ENCODE data around the gene SRL.

SRL gene

GRCh38 chr16:4194661-4195060, 47.2 kb downstream of the SRL start:
- DNase-seq: no peak

DNA sequence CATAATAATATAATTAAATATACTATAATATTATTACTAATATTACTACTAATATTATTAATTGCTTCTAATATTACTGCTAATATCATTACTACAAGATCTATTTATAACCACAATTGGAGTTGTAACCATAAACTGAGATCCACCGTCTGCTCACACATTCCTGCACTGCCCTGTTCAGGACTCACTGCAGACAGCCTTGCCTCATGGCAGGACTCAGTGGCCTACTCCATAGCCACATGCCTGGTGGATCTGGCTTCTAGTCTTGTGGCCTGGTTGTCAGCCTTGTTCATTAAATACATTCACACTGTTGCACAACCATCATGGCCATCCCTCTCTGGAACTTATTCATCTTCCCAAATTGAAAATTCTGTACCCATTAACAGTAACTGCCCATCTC, 48.0 kb downstream of the SRL start:
- no peak for DNase-seq

DNA sequence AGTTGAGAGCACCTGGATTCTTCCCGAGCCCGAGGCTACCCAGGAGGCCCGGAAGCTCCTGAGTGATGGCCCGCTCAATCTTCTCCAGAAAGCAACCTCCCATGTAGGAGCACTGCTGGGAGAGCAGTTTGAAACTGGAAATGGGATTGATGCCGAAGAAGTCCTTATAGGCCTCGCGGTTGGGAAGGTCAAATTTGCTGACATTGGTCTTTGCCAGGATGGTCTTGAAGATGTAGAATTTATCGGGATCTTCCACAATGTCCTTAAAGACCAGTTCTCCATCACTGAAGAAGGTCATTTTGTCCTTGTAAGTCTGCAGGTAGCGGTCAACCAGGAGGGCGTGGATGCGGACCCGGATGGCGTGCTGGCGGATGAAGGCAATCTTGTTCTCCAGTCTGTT, 49.7 kb downstream of the SRL start:
- no peak for DNase-seq

- DNase-seq: no peak
Measured at GRCh38 chr16:4190712-4191333, 51.1 kb downstream of the SRL start.

- DNase-seq: no peak
Measured at GRCh38 chr16:4190086-4190485, 51.8 kb downstream of the SRL start.

DNA sequence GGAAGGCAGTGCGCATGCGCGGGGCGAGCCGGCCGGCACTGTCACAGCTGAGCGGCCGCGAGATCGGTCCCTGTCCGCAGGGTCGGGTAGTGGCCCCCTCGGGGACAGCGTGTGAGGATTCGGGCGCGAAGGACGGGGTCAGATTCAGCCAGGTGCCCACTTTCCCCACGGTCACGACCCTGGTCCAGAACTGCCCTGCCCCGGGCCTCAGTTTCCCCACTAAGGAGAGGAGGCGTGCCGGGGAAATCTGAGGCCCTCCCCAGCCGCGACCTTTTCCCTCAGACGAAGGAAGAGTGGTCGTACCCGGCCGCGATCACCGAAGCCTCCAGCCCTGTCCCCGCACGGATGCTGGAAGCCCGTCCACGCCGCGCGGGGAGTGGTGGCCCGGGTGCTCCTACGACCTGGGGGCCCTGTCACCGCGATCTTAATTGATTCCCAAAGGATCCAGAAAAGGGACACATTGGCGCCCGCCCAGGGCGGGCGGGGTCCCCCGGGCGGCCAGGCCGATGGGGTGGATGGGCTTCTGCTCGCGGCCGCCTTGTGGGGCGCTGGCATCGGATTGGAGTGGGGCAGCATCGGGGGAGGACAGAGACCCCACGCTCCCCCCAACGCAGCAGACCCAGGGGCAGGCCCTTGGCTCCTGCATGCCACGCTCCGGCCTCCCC, 57.7 kb downstream of the SRL start:
- no peak for DNase-seq

GRCh38 chr16:4183237-4184037, 58.4 kb downstream of the SRL start:
- peak; percentile 87 for DNase-seq

- DNase-seq: no peak
Measured at GRCh38 chr16:4182581-4183236, 59.2 kb downstream of the SRL start.

DNA sequence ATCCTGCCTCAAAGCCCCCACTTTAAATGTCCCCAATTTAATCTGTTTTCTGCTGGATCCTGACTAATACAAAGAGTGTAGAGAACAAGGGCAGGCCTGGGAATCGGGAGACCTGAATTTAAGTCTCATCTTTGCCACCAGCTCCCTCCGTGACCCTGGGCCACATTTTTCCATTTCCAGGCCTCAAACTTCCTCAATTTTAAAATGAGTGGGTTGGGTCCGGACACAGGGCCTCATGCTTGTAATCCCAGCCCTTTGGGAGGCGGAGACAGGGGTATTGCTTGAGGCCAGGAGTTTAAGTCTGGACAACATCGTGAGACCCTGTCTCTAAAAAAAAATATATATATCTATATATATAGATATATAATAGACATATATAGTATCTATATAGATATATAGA, 61.4 kb downstream of the SRL start:
- no peak for DNase-seq

DNA sequence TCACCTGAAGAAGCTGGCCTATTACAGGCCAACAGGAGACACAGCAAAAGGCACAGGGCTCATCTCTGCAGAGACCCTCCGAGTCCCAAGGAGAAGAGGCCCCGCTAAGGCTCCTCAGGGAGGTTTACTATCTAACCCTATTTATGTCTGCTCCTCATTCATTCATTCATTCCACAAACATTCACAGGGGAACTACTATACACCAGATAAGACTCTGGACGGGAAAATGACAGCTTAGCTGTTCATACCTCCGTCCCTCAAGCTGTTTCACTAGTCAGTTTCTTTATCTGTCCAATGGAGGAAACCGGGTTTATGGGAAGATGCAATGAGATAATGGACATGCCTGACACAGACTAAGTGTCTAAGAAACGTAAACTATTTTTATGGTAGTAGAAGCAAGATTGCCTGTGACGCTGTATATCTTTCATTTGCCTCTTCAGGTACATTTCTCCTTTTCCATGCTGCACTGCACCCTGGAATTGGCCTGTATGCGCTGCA, 62.1 kb downstream of the SRL start:
- no peak for DNase-seq

GRCh38 chr16:4179020-4179419, 62.9 kb downstream of the SRL start:
- DNase-seq: no peak

- DNase-seq: no peak
Measured at GRCh38 chr16:4178468-4179010, 63.3 kb downstream of the SRL start.

DNA sequence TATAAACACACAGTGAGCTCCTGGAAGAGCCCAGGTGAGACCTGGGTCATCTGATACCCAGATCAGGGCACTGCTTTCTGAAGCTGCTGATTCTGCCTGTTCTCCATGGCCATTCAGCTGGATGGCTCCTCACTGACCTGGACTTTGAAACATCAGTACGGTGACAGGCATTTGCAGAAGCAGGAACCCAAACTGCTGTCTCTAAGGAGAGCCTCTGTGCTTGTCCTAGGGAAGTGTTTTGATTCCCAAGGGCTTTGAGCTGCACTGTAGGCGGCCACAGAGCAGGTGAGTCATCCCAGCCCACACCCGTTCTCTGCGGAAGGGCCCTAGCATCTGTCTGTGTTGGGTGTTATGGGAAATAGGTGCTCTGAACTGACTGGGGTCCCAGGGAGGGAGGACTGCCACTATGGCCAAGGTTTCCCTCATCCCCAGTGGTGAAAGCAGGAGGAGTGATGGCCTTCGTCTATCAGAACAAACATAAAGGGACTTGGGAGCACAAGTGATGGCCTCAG, 64.9 kb downstream of the SRL start:
- DNase-seq: no peak

DNA sequence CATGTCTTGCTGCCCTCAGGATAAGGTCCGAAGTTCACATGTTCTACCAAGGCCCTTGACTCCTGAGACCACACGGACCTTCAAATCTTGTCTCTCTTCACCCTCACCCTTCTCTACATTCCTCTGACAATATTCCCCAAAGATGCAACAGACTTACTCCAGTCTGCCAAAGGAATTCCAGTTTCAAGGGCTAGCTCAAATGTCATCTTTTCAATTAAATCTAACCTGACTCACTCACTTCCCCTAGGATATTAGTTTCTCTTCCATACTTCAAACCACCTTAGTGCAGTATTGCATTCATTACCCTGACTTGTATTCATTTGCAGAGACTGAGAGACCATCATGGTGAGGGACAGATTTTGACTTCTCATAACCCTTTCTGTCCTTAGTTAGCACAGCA, 66.0 kb downstream of the SRL start:
- DNase-seq: no peak

DNA sequence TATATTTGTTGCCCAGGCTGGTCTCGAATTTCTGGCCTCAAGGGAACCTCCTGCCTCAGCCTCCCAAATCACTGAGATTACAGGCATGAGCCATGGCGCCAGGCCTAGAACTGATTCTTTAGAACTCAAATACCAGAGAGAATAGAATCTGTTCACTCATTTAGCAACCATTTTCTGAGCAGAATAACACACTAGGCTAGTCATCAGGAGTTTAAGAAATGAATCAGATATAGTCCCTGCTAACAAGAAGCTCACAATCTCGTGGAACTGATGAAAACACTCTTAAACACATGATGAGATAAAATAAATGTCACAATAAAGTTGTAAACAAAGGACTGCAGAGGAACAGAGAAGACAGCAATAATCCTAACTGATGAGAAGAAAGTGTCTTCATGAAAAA, 69.8 kb downstream of the SRL start:
- no peak for DNase-seq

DNA sequence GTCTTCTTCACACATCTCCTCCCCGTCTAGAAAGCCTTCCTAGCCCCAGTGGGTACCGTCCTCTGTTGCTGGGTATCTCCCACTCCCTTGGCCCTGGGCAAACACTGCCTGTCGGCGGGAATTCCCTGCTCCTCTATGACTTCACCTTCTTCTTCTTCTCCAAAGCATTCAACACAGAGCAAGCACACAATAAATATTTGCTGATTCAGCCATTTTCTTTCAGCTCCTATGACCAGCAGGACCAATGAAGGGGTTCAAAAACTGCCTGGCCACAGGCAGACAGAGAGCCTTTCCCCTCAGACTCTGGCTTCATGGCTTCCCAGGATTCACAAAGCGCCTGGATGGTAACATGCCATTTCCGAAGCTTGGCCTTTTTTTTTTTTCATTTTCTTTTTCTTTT, 72.5 kb downstream of the SRL start:
- DNase-seq: no peak

DNA sequence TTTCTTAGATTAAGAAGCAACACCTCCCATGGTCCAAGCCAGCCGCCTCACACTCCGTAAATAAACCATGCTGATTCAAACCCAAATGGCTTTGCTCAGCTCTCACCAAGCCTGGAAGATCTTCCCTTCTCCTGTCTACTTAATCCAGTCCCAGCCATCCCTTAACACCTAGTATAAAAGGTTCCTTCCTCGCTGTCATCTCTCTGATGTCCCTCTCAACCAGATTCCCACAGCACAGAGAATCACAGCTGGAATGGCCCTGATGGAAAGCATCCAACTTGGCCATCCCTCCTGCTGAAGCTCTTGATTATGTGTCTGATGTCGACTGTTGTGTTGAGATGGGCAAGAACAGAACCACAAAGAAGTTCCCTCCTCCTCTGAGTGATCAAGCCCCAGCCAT, 75.1 kb downstream of the SRL start:
- DNase-seq: no peak

DNA sequence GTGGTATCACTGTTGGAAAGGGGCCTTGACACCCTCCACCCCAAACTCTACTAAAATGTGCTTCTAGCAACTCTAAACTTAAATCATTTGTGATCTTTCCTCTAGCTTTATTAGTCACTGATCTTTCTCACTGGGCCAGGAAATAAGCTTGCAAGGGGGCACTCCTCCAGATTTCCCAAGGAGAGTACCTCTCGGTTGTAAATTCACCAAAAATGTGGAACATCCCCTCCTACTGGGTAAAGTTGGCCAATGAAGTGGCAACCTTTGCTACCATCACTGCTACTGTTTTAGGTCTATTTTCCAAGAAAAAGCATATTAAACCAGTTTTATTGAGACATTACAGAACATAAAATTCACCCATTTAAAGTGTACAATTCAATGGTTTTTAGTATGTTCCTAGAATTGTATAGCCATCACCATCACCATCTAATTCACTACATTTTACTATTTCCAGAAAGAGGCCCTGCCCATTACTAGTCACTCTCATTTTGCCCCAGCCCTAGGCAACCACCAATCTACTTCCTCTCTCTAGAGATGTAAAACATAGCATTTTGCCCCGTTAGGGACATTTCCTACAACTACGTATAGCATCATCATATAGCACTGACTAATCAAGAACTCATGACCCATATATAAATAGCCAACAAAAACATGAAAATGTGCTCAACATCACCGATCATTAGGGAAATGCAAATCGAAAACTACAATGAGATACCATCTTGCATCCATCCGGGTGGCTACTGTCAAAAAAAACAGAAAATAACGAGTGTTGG, 81.0 kb downstream of the SRL start:
- no peak for DNase-seq

DNA sequence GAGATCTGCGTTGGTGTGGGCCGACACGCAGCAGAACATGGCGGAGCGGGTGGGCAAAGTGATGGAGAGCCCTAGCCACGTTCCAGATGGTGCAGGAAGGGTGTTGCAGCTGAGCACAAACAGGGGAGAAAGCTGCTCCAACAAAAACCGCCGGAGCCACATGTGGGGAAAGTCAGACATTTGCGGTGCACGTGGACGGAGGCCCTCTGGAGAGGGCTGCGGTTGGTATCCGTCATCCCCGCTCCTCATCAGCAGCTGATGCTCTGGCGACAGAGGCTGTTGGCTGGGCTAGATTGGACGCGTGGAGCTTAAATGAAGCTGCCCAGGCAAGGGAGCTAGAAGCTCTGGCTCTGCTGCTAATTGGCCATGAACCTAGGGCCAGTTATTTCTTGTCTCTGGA, 82.2 kb downstream of the SRL start:
- no peak for DNase-seq

DNA sequence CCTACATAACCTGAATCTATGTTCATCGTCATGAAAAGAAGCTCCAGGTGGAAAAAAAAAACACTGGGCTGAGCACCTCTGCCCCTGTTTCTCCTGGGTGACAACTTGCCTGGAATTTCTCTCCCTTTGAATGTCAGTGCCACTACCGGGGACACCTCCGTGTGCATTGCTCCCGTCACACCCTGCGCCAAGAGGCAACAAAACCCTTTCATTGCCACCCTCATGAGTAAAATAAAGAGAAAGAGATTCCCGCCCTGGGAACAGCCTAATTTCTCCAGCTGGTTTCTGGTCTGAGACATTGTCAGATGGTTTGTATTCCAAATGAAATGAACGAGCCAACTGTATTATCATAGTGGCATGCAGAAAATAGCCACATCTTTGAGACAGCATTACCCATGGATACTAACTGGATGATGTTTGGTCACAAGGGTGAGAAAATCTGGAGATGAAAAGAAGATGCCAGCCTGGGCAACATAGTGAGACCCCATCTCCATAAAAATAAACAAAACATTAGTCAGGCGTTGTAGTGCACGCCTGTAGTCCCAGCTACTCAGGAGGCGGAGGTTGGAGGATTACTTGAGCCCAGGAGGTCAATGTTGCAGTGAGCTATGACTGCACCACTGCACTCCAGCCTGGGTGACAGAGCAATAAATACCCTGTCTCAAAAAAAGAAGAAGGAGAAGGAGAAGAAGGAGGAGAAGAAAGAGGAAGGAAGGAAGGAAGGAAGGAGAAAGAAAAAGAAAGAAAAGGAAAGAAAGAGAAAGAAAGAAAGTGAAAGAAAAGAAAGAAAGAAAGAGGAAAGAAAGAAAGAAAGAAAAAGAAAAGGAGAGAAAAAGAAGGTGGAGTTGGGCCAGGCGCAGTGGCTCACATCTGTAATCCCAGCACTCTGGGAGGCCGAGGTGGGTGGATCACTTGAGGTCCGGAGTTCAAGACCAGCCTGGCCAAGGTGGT, 83.5 kb downstream of the SRL start:
- no peak for DNase-seq

DNA sequence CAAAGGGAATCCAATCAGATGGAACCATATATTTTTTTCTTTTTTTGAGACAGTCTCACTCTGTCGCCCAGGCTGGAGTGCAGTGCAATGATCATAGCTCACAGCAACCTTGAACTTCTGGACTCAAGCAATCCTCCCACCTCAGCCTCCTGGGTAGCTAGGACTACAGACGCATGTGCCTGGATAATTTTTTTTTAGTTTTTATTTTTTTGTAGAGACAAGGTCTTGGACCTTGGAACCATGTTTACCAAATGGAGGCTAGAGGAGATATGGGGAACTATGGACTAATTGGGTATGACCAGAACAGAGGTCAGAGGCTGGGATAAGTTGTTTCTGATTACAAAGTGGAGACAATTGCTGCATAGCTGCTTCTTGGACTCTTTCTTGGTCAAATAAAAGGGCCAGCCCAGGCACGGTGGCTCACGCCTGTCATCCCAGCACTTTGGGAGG, 84.5 kb downstream of the SRL start:
- DNase-seq: no peak
